ENCODE measurements around the gene ATP6V0A4.

DNA sequence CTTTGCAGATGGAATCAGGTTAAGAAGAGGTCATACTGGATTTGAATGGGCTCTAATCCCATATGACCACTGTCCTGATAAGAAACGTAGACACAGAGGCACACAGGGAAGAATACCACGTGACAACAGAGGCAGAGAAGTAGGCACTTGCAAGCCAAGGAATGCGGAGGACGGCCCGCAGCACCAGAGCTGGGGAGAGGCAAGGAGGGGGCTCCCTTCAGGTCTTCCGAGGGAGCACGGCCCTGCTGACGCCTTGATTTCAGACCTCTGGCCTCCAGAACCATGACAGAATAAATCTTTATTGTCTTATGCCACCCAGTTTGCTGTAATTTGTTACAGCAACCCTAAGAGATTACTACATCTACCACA, 44.9 kb downstream of the ATP6V0A4 start:
- TF ChIP-seq RAD21 (IDR thresholded peaks at IDR 0.05; ENCODE audit: low read depth) (no peak), EGR1 (IDR thresholded peaks at IDR 0.05) (no peak), EP300 (IDR thresholded peaks at IDR 0.05; ENCODE audit: borderline replicate concordance) (no peak)
- TF ChIP-seq, protein P1, sequence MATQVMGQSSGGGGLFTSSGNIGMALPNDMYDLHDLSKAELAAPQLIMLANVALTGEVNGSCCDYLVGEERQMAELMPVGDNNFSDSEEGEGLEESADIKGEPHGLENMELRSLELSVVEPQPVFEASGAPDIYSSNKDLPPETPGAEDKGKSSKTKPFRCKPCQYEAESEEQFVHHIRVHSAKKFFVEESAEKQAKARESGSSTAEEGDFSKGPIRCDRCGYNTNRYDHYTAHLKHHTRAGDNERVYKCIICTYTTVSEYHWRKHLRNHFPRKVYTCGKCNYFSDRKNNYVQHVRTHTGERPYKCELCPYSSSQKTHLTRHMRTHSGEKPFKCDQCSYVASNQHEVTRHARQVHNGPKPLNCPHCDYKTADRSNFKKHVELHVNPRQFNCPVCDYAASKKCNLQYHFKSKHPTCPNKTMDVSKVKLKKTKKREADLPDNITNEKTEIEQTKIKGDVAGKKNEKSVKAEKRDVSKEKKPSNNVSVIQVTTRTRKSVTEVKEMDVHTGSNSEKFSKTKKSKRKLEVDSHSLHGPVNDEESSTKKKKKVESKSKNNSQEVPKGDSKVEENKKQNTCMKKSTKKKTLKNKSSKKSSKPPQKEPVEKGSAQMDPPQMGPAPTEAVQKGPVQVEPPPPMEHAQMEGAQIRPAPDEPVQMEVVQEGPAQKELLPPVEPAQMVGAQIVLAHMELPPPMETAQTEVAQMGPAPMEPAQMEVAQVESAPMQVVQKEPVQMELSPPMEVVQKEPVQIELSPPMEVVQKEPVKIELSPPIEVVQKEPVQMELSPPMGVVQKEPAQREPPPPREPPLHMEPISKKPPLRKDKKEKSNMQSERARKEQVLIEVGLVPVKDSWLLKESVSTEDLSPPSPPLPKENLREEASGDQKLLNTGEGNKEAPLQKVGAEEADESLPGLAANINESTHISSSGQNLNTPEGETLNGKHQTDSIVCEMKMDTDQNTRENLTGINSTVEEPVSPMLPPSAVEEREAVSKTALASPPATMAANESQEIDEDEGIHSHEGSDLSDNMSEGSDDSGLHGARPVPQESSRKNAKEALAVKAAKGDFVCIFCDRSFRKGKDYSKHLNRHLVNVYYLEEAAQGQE (IDR thresholded peaks at IDR 0.05; ENCODE audit: low read depth): no peak
